HEK293 (cell line): ENCODE results near the gene LGALS8.

Experiments used
- HIC1 ChIP-seq: fragments of 450-650 bp; formaldehyde crosslinking; IDR thresholded peaks from 2 replicates; pipeline ENCODE4 v1.5.1; 2016; ENCODE audit warnings: missing biosample characterization, missing genetic modification characterization
- KLF1 ChIP-seq: fragments of 450-650 bp; formaldehyde crosslinking; IDR thresholded peaks from 2 replicates; pipeline ENCODE4 v1.5.1; 2016; ENCODE audit warnings: missing biosample characterization, missing genetic modification characterization
- KLF10 ChIP-seq: fragments of 450-650 bp; IDR thresholded peaks from 2 replicates; pipeline ENCODE4 v1.5.1; 2018; ENCODE audit warnings: missing biosample characterization, mild to moderate bottlenecking, missing genetic modification characterization
- PRDM1 ChIP-seq: fragments of 450-650 bp; formaldehyde crosslinking; IDR thresholded peaks from 2 replicates; pipeline ENCODE4; 2016; ENCODE audit warnings: missing biosample characterization, missing genetic modification characterization
- SCRT1 ChIP-seq: fragments of 450-650 bp; formaldehyde crosslinking; IDR thresholded peaks from 2 replicates; pipeline ENCODE4 v1.5.1; 2016; ENCODE audit warnings: missing biosample characterization, missing genetic modification characterization, borderline replicate concordance
- TCF7L2 ChIP-seq: IDR thresholded peaks from 2 replicates; pipeline ENCODE4 v1.6.1; 2011; ENCODE audit warnings: low read depth, mild to moderate bottlenecking, inconsistent platforms, low read length, moderate library complexity, borderline replicate concordance
- YY2 ChIP-seq: fragments of 450-650 bp; formaldehyde crosslinking; IDR thresholded peaks from 2 replicates; pipeline ENCODE4 v1.5.1; 2016; ENCODE audit warnings: missing biosample characterization, missing genetic modification characterization
- ZBTB10 ChIP-seq: fragments of 450-650 bp; formaldehyde crosslinking; IDR thresholded peaks from 2 replicates; pipeline ENCODE4 v1.5.1; 2016; ENCODE audit warnings: missing biosample characterization, missing genetic modification characterization
- ZBTB48 ChIP-seq: fragments of 450-650 bp; formaldehyde crosslinking; IDR thresholded peaks from 2 replicates; pipeline ENCODE4 v1.5.1; 2016; ENCODE audit warnings: missing biosample characterization, missing genetic modification characterization
- ZBTB8A ChIP-seq: fragments of 450-650 bp; formaldehyde crosslinking; IDR thresholded peaks from 2 replicates; pipeline ENCODE4 v1.5.1; 2016; ENCODE audit warnings: missing biosample characterization, missing genetic modification characterization
- ZNF121 ChIP-seq: fragments of 450-650 bp; formaldehyde crosslinking; IDR thresholded peaks from 2 replicates; pipeline ENCODE4 v1.5.1; 2016; ENCODE audit warnings: missing biosample characterization, missing genetic modification characterization
- ZNF19 ChIP-seq: fragments of 450-650 bp; formaldehyde crosslinking; IDR thresholded peaks from 2 replicates; pipeline ENCODE4; 2016; ENCODE audit warnings: missing biosample characterization, missing genetic modification characterization, low read depth
- ZNF214 ChIP-seq: fragments of 450-650 bp; formaldehyde crosslinking; IDR thresholded peaks from 2 replicates; pipeline ENCODE4 v1.5.1; 2017; ENCODE audit warnings: missing biosample characterization, mild to moderate bottlenecking, missing genetic modification characterization, borderline replicate concordance
- ZNF223 ChIP-seq: fragments of 450-650 bp; formaldehyde crosslinking; IDR thresholded peaks from 2 replicates; pipeline ENCODE4 v1.5.1; 2016; ENCODE audit warnings: missing biosample characterization, missing genetic modification characterization
- ZNF248 ChIP-seq: fragments of 450-650 bp; formaldehyde crosslinking; IDR thresholded peaks from 2 replicates; pipeline ENCODE4 v1.5.1; 2017; ENCODE audit warnings: missing biosample characterization, missing genetic modification characterization
- ZNF37A ChIP-seq: fragments of 450-650 bp; IDR thresholded peaks from 2 replicates; pipeline ENCODE4 v1.5.1; 2018; ENCODE audit warnings: missing biosample characterization, missing genetic modification characterization
- ZNF391 ChIP-seq: fragments of 450-650 bp; formaldehyde crosslinking; IDR thresholded peaks from 2 replicates; pipeline ENCODE4 v1.5.1; 2016; ENCODE audit warnings: low read depth, missing biosample characterization, missing genetic modification characterization, borderline replicate concordance
- ZNF48 ChIP-seq: fragments of 450-650 bp; formaldehyde crosslinking; IDR thresholded peaks from 2 replicates; pipeline ENCODE4 v1.5.1; 2016; ENCODE audit warnings: missing biosample characterization, missing genetic modification characterization
- ZNF558 ChIP-seq: fragments of 450-650 bp; formaldehyde crosslinking; IDR thresholded peaks from 2 replicates; pipeline ENCODE4 v1.5.1; 2016; ENCODE audit warnings: missing biosample characterization, missing genetic modification characterization
- ZNF677 ChIP-seq: fragments of 450-650 bp; IDR thresholded peaks from 2 replicates; pipeline ENCODE4 v1.5.0; 2018; ENCODE audit warnings: missing biosample characterization, mild to moderate bottlenecking, missing genetic modification characterization, moderate library complexity
- ZNF707 ChIP-seq: fragments of 450-650 bp; formaldehyde crosslinking; IDR thresholded peaks from 2 replicates; pipeline ENCODE4 v1.5.1; 2016; ENCODE audit warnings: missing biosample characterization, missing genetic modification characterization
- ZSCAN30 ChIP-seq: fragments of 450-650 bp; IDR thresholded peaks from 2 replicates; pipeline ENCODE4 v1.5.1; 2018; ENCODE audit warnings: missing biosample characterization, mild to moderate bottlenecking, missing genetic modification characterization, moderate library complexity
- TF ChIP-seq, protein P1 (sequence below): fragments of 450-650 bp; formaldehyde crosslinking; IDR thresholded peaks from 2 replicates; pipeline ENCODE4 v1.5.1; 2016; ENCODE audit warnings: missing biosample characterization, missing genetic modification characterization
- TF ChIP-seq, protein P2 (sequence below): fragments of 450-650 bp; formaldehyde crosslinking; IDR thresholded peaks from 2 replicates; pipeline ENCODE4 v1.5.1; 2016; ENCODE audit warnings: missing biosample characterization, missing genetic modification characterization
- TF ChIP-seq, protein P3 (sequence below): fragments of 450-650 bp; formaldehyde crosslinking; IDR thresholded peaks from 2 replicates; pipeline ENCODE4 v1.5.1; 2017; ENCODE audit warnings: missing biosample characterization, missing genetic modification characterization

LGALS8 gene

GRCh38 chr1:236507022-236507700 is 16.6 kb upstream of the LGALS8 start (continued):
- TF ChIP-seq TCF7L2, result no peak
- no peak; the same call in 1 of the 2 replicates for TF ChIP-seq ZNF391
- no peak for TF ChIP-seq ZNF677 (tag by site-specific recombination)
- TF ChIP-seq, protein P1, sequence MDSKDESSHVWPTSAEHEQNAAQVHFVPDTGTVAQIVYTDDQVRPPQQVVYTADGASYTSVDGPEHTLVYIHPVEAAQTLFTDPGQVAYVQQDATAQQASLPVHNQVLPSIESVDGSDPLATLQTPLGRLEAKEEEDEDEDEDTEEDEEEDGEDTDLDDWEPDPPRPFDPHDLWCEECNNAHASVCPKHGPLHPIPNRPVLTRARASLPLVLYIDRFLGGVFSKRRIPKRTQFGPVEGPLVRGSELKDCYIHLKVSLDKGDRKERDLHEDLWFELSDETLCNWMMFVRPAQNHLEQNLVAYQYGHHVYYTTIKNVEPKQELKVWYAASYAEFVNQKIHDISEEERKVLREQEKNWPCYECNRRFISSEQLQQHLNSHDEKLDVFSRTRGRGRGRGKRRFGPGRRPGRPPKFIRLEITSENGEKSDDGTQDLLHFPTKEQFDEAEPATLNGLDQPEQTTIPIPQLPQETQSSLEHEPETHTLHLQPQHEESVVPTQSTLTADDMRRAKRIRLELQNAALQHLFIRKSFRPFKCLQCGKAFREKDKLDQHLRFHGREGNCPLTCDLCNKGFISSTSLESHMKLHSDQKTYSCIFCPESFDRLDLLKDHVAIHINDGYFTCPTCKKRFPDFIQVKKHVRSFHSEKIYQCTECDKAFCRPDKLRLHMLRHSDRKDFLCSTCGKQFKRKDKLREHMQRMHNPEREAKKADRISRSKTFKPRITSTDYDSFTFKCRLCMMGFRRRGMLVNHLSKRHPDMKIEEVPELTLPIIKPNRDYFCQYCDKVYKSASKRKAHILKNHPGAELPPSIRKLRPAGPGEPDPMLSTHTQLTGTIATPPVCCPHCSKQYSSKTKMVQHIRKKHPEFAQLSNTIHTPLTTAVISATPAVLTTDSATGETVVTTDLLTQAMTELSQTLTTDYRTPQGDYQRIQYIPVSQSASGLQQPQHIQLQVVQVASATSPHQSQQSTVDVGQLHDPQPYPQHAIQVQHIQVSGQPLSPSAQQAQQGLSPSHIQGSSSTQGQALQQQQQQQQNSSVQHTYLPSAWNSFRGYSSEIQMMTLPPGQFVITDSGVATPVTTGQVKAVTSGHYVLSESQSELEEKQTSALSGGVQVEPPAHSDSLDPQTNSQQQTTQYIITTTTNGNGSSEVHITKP (tag by site-specific recombination), result peak; percentile 80
- TF ChIP-seq ZNF707 (tag by site-specific recombination), result no peak
- TF ChIP-seq ZNF214 (tag by site-specific recombination), result no peak
- TF ChIP-seq ZNF558 (tag by site-specific recombination), result no peak
- TF ChIP-seq ZNF121, result no peak
- TF ChIP-seq HIC1 (tag by site-specific recombination), result no peak
- TF ChIP-seq ZNF37A (tag by site-specific recombination), result no peak
- TF ChIP-seq PRDM1 (tag by site-specific recombination), result no peak
- TF ChIP-seq ZSCAN30, result 0 out of 2 replicates have a peak, but pooled peaks have one; percentile 33
- TF ChIP-seq ZBTB48, result peak; percentile 39; the same call in 1 of the 2 replicates
- no peak for TF ChIP-seq ZNF19
- TF ChIP-seq KLF1 (tag by site-specific recombination), result no peak
- no peak for TF ChIP-seq ZNF48
- TF ChIP-seq, protein P2, sequence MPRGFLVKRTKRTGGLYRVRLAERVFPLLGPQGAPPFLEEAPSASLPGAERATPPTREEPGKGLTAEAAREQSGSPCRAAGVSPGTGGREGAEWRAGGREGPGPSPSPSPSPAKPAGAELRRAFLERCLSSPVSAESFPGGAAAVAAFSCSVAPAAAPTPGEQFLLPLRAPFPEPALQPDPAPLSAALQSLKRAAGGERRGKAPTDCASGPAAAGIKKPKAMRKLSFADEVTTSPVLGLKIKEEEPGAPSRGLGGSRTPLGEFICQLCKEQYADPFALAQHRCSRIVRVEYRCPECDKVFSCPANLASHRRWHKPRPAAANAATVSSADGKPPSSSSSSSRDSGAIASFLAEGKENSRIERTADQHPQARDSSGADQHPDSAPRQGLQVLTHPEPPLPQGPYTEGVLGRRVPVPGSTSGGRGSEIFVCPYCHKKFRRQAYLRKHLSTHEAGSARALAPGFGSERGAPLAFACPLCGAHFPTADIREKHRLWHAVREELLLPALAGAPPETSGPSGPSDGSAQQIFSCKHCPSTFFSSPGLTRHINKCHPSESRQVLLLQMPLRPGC (tag by site-specific recombination), result no peak; the same call in 1 of the 2 replicates
- no peak for TF ChIP-seq SCRT1
- TF ChIP-seq ZNF248 (tag by site-specific recombination), result no peak
- TF ChIP-seq ZBTB8A (tag by site-specific recombination), result peak; percentile 20; the same call in 1 of the 2 replicates
- TF ChIP-seq KLF10, result peak; percentile 64
- no peak for TF ChIP-seq ZBTB10
- TF ChIP-seq YY2, result no peak
- TF ChIP-seq ZNF223 (tag by site-specific recombination), result no peak
- TF ChIP-seq, protein P3, sequence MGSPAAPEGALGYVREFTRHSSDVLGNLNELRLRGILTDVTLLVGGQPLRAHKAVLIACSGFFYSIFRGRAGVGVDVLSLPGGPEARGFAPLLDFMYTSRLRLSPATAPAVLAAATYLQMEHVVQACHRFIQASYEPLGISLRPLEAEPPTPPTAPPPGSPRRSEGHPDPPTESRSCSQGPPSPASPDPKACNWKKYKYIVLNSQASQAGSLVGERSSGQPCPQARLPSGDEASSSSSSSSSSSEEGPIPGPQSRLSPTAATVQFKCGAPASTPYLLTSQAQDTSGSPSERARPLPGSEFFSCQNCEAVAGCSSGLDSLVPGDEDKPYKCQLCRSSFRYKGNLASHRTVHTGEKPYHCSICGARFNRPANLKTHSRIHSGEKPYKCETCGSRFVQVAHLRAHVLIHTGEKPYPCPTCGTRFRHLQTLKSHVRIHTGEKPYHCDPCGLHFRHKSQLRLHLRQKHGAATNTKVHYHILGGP (tag by site-specific recombination), result no peak
